CD4-positive, alpha-beta memory T cell (primary cell): Measurements from ENCODE around the gene HDAC4. TPM values are rescaled to one million over a fixed set of nuclear protein-coding genes. Genes with fewer than 3 reads are reported as not detected.
A peak's percentile ranks its signal among the peaks of the same experiment; 100 is the strongest.

ENCODE experiments used
- CTCF ChIA-PET: fragments of 350-600 bp; sonication (Branson Sonifier 250); formaldehyde crosslinking; loops from one replicate; lab custom pipeline; 2021; ENCODE audit warnings: inconsistent platforms; ENCODE audit not compliant: partially characterized antibody; lab: Charles Lee
- POLR2A ChIA-PET: fragments of 350-600 bp; sonication (Branson Sonifier 250); formaldehyde crosslinking; loops from one replicate; lab custom pipeline; 2021; ENCODE audit not compliant: partially characterized antibody; lab: Charles Lee
- DNase-seq, 5 donors: peaks; one replicate each; pipeline versions ENCODE4 v3.0.0 to v3.0.0-alpha.2; 2020 to 2022; ENCODE audit warnings: mixed read lengths in 1 of 5
- H3K27ac ChIP-seq: one replicate; pipeline ENCODE4 v1.7.0; 2013; ENCODE audit warnings: low read depth, low read length
- H3K27me3 ChIP-seq: 2 replicates; pipeline ENCODE4 v1.7.0; 2013; ENCODE audit warnings: mild to moderate bottlenecking, low read length, moderate library complexity; ENCODE audit not compliant: insufficient read depth
- H3K36me3 ChIP-seq: 2 replicates; pipeline ENCODE4 v1.7.0; 2013; ENCODE audit warnings: mild to moderate bottlenecking, low read length, moderate library complexity; ENCODE audit not compliant: insufficient read depth
- H3K4me1 ChIP-seq: 2 replicates; pipeline ENCODE4 v1.7.0; 2013; ENCODE audit warnings: mild to moderate bottlenecking, low read length, moderate library complexity; ENCODE audit not compliant: insufficient read depth
- H3K4me3 ChIP-seq, 2 donors: one replicate each; pipeline ENCODE4 v1.7.0; 2013; ENCODE audit warnings: low read length in 2 of 2, mild to moderate bottlenecking in 1 of 2
- H3K9me3 ChIP-seq, 2 donors: one replicate each; pipeline ENCODE4 v1.7.0; 2013; ENCODE audit warnings: low read length in 2 of 2, control low read depth in 1 of 2; ENCODE audit not compliant: control insufficient read depth in 1 of 2
- H3K27ac Mint-ChIP-seq, 7 donors: one replicate each; pipeline ENCODE4 v1.8.0; 2020 to 2021; ENCODE audit warnings: mixed read lengths in 7 of 7, mild to moderate bottlenecking in 6 of 7, inconsistent platforms in 3 of 7, moderate library complexity in 3 of 7
- H3K27me3 Mint-ChIP-seq, 2 donors: one replicate each; pipeline ENCODE4 v1.8.0; 2020 to 2021; ENCODE audit warnings: mixed read lengths in 2 of 2
- H3K36me3 Mint-ChIP-seq, 2 donors: one replicate each; pipeline ENCODE4 v1.8.0; 2020 to 2021; ENCODE audit warnings: mixed read lengths in 2 of 2, inconsistent platforms in 1 of 2, mild to moderate bottlenecking in 1 of 2
- H3K4me1 Mint-ChIP-seq, 4 donors: one replicate each; pipeline ENCODE4 v1.8.0; 2020 to 2021; ENCODE audit warnings: mixed read lengths in 4 of 4, mild to moderate bottlenecking in 1 of 4
- H3K4me3 Mint-ChIP-seq, 8 donors: one replicate each; pipeline ENCODE4 v1.8.0; 2020 to 2021; ENCODE audit warnings: mixed read lengths in 8 of 8, mild to moderate bottlenecking in 7 of 8, moderate library complexity in 6 of 8, inconsistent platforms in 3 of 8
- H3K9me3 Mint-ChIP-seq, 8 donors: one replicate each; pipeline ENCODE4 v1.8.0; 2020 to 2021; ENCODE audit warnings: mixed read lengths in 8 of 8, mild to moderate bottlenecking in 5 of 8, inconsistent platforms in 3 of 8, moderate library complexity in 1 of 8
- intact Hi-C: fragments of 100-400 bp; cut with micrococcal nuclease; formaldehyde crosslinking; loops from one replicate; pipeline ENCODE4 v1.15.1; 2023
- polyA plus RNA-seq, 2 donors: library from polyadenylated mRNA; unstranded; fragments of 300-500 nt; fragmentation: Illumina TruSeq; gene quantifications; one replicate each; pipeline ENCODE4 v1.2.3, GENCODE V29; 2021
- total RNA-seq, 2 experiments: library from RNA; stranded (reverse); gene quantifications; one replicate each; pipeline ENCODE4 v1.2.3, GENCODE V29; 2021

The HDAC4 gene
- total and polyA plus RNA-seq, 4 experiments from 2014 or later: 1.4 to 59.7 (median 30.4) TPM

GRCh38 chr2:239302808-239303557 is 97.8 kb downstream of the HDAC4 start:
- Mint-ChIP-seq H3K27ac (peak overlapping the region in 5 of 7 donors; percentile 31 to 64 (median 51)), H3K36me3 (peaks cover 0 to 4% of the 10 kb centered on the region in 2 donors), H3K4me1 (peaks cover 14 to 63% (median 34%) of the 10 kb centered on the region in 4 donors), H3K9me3 (no peaks in the 10 kb centered on the region), H3K4me3 (no peak overlapping the region), H3K27me3 (no peaks in the 10 kb centered on the region)
- no peaks in the 10 kb centered on the region for H3K9me3 ChIP-seq
- ChIA-PET POLR2A (interaction anchor here (2.1 kb wide), 1 partner anchor 8 kb away, joined by 12 read pairs; no protein-coding TSS in a partner anchor), CTCF (interaction anchor here (1.1 to 13.5 kb wide), 3 partner anchors 9 to 67 kb away, joined by 4 to 196 read pairs (median 7); no protein-coding TSS in a partner anchor)
- H3K4me3 ChIP-seq: no peak overlapping the region
- H3K27ac ChIP-seq: no peak overlapping the region
- H3K27me3 ChIP-seq: no peaks in the 10 kb centered on the region
- peaks cover 29% of the 10 kb centered on the region for H3K4me1 ChIP-seq
- DNase-seq: no peak
- no peaks in the 10 kb centered on the region for H3K36me3 ChIP-seq
- intact Hi-C loops: no loop called here

- H3K36me3 Mint-ChIP-seq: peaks cover 0 to 4% of the 10 kb centered on the region in 2 donors
- CTCF ChIA-PET: interaction anchor here (13.5 kb wide), 1 partner anchor 31 kb away, joined by 196 read pairs; no protein-coding TSS in a partner anchor
- Histone ChIP-seq H3K4me1 (peaks cover 36% of the 10 kb centered on the region), H3K9me3 (no peaks in the 10 kb centered on the region), H3K4me3 (no peak overlapping the region), H3K27me3 (no peaks in the 10 kb centered on the region), H3K36me3 (no peaks in the 10 kb centered on the region), H3K27ac (no peak overlapping the region)
- no peak for DNase-seq
- intact Hi-C loops: no loop called here
- H3K9me3 Mint-ChIP-seq: no peaks in the 10 kb centered on the region
- POLR2A ChIA-PET: interaction anchor here (2.0 kb wide), 1 partner anchor 35 kb away, joined by 6 read pairs; no protein-coding TSS in a partner anchor
- peaks cover 18 to 70% (median 41%) of the 10 kb centered on the region in 4 donors for H3K4me1 Mint-ChIP-seq
- H3K4me3 Mint-ChIP-seq: no peak overlapping the region
- H3K27ac Mint-ChIP-seq: peak overlapping the region in 6 of 7 donors; percentile 42 to 85 (median 72)
- no peaks in the 10 kb centered on the region for H3K27me3 Mint-ChIP-seq
Observed at GRCh38 chr2:239302083-239302807, 98.6 kb downstream of the HDAC4 start.

GRCh38 chr2:239300871-239301735 is 99.7 kb downstream of the HDAC4 start:
- no peaks in the 10 kb centered on the region for H3K36me3 ChIP-seq
- no peak for DNase-seq
- H3K27ac ChIP-seq: no peak overlapping the region
- ChIA-PET POLR2A (interaction anchor here (2.0 to 2.1 kb wide), 2 partner anchors 21 to 34 kb away, joined by 5 to 6 read pairs; no protein-coding TSS in a partner anchor), CTCF (interaction anchor here (1.0 to 13.5 kb wide), 4 partner anchors 30 to 96 kb away, joined by 3 to 196 read pairs (median 4); no protein-coding TSS in a partner anchor)
- intact Hi-C loops: no loop called here
- H3K27ac Mint-ChIP-seq: peak overlapping the region in 5 of 7 donors; percentile 46 to 85 (median 73)
- no peak overlapping the region for H3K4me3 ChIP-seq
- no peaks in the 10 kb centered on the region for H3K27me3 Mint-ChIP-seq
- H3K36me3 Mint-ChIP-seq: peaks cover 0 to 4% of the 10 kb centered on the region in 2 donors
- H3K27me3 ChIP-seq: no peaks in the 10 kb centered on the region
- H3K4me3 Mint-ChIP-seq: peak overlapping the region in 1 of 8 donors; percentile 46
- peaks cover 22 to 77% (median 48%) of the 10 kb centered on the region in 4 donors for H3K4me1 Mint-ChIP-seq
- no peaks in the 10 kb centered on the region for H3K9me3 ChIP-seq
- peaks cover 48% of the 10 kb centered on the region for H3K4me1 ChIP-seq
- no peaks in the 10 kb centered on the region for H3K9me3 Mint-ChIP-seq

GRCh38 chr2:239300242-239300641 is 100.6 kb downstream of the HDAC4 start:
- CTCF ChIA-PET: interaction anchor here (1.0 to 13.5 kb wide), 4 partner anchors 29 to 97 kb away, joined by 3 to 196 read pairs (median 4); no protein-coding TSS in a partner anchor
- intact Hi-C loops: no loop called here

GRCh38 chr2:239299218-239299939 is 101.4 kb downstream of the HDAC4 start:
- intact Hi-C loops: loop anchor here (2.0 to 10.0 kb wide), 2 partner anchors 69 to 105 kb away; partner anchors contain the start of gene HDAC4
- Histone ChIP-seq H3K4me3 (no peak overlapping the region), H3K9me3 (no peaks in the 10 kb centered on the region), H3K4me1 (peaks cover 58% of the 10 kb centered on the region), H3K27me3 (no peaks in the 10 kb centered on the region), H3K36me3 (no peaks in the 10 kb centered on the region), H3K27ac (no peak overlapping the region)
- H3K27ac Mint-ChIP-seq: peak overlapping the region; percentile 67 to 98 (median 94)
- H3K4me1 Mint-ChIP-seq: peaks cover 33 to 79% (median 54%) of the 10 kb centered on the region in 4 donors
- no peaks in the 10 kb centered on the region for H3K9me3 Mint-ChIP-seq
- no peak for DNase-seq
- no peaks in the 10 kb centered on the region for H3K27me3 Mint-ChIP-seq
- POLR2A ChIA-PET: interaction anchor here (0.6 to 9.3 kb wide), 8 partner anchors 10 to 98 kb away, joined by 3 to 109 read pairs (median 6); no protein-coding TSS in a partner anchor
- CTCF ChIA-PET: interaction anchor here (0.7 to 13.5 kb wide), 6 partner anchors 9 to 155 kb away, joined by 3 to 196 read pairs (median 3); no protein-coding TSS in a partner anchor
- H3K36me3 Mint-ChIP-seq: peaks cover 0 to 5% of the 10 kb centered on the region in 2 donors
- peak overlapping the region in 4 of 8 donors; percentile 12 to 89 (median 61) for H3K4me3 Mint-ChIP-seq

More at GRCh38 chr2:239300242-239300641, 100.6 kb downstream of the HDAC4 start:
- Mint-ChIP-seq H3K4me3 (peak overlapping the region in 2 of 8 donors; percentile 23 to 61), H3K27me3 (no peaks in the 10 kb centered on the region), H3K9me3 (no peaks in the 10 kb centered on the region), H3K27ac (peak overlapping the region in 6 of 7 donors; percentile 72 to 90 (median 82)), H3K4me1 (peaks cover 31 to 80% (median 53%) of the 10 kb centered on the region in 4 donors), H3K36me3 (peaks cover 0 to 5% of the 10 kb centered on the region in 2 donors)
- H3K4me3 ChIP-seq: no peak overlapping the region
- H3K9me3 ChIP-seq: no peaks in the 10 kb centered on the region
- POLR2A ChIA-PET: interaction anchor here (0.9 to 2.1 kb wide), 2 partner anchors 22 to 33 kb away, joined by 4 to 5 read pairs; no protein-coding TSS in a partner anchor
- H3K27ac ChIP-seq: no peak overlapping the region
- no peaks in the 10 kb centered on the region for H3K27me3 ChIP-seq
- H3K4me1 ChIP-seq: peaks cover 56% of the 10 kb centered on the region
- no peaks in the 10 kb centered on the region for H3K36me3 ChIP-seq
- DNase-seq: no peak
